H1 (cell line): ENCODE results near the gene CENPVL1. TPM values are rescaled to one million over a fixed set of nuclear protein-coding genes. Genes with fewer than 3 reads are reported as not detected.

Experiments used
- CTCF ChIA-PET: fragments of 300-600 bp; sonication (Branson Sonifier 250); formaldehyde crosslinking; loops from one replicate; lab custom pipeline; 2021; ENCODE audit not compliant: partially characterized antibody; lab: Charles Lee
- POLR2A ChIA-PET: fragments of 300-600 bp; sonication (Branson Sonifier 250); formaldehyde crosslinking; loops from one replicate; lab custom pipeline; 2021; ENCODE audit warnings: inconsistent platforms; ENCODE audit not compliant: partially characterized antibody; lab: Charles Lee
- DNase-seq, 2 experiments: peaks; one replicate each; pipeline versions ENCODE4 v3.0.0 to v3.0.0-alpha.2; 2010 to 2022; ENCODE audit warnings: low spot score in 2 of 2, low read depth in 1 of 2, mixed read lengths in 1 of 2
- FAIRE-seq: peaks from 2 replicates; lab custom pipeline; 2011; peaks lifted over from hg19 to GRCh38; lab: Jason Lieb, UNC
- H2AFZ ChIP-seq: 2 replicates; pipeline ENCODE4 v1.8.1; 2012; ENCODE audit warnings: low read length, inconsistent platforms
- H2AK5ac ChIP-seq: 2 replicates; pipeline ENCODE4 v1.6.1; 2013; ENCODE audit warnings: low read depth, low read length
- H2BK120ac ChIP-seq: replicated peaks from 2 replicates; pipeline ENCODE3; 2013; ENCODE audit warnings: low read depth, low read length, inconsistent platforms
- H2BK12ac ChIP-seq: 2 replicates; pipeline ENCODE4 v1.6.1; 2013; ENCODE audit warnings: low read depth, low read length
- H2BK15ac ChIP-seq: 2 replicates; pipeline ENCODE4 v1.6.1; 2013; ENCODE audit warnings: low read length
- H2BK20ac ChIP-seq: 2 replicates; pipeline ENCODE4 v1.6.1; 2013; ENCODE audit warnings: low read length
- H2BK5ac ChIP-seq: 2 replicates; pipeline ENCODE4 v1.6.1; 2013; ENCODE audit warnings: low read depth, low read length
- H3K14ac ChIP-seq: 2 replicates; pipeline ENCODE4 v1.6.1; 2013; ENCODE audit warnings: inconsistent platforms; ENCODE audit not compliant: insufficient read length
- H3K18ac ChIP-seq: 2 replicates; pipeline ENCODE4 v1.6.1; 2013; ENCODE audit warnings: low read length; ENCODE audit errors: extremely low read depth
- H3K23ac ChIP-seq: 2 replicates; pipeline ENCODE4 v1.6.1; 2013; ENCODE audit warnings: inconsistent platforms; ENCODE audit not compliant: insufficient read length
- H3K23me2 ChIP-seq: 2 replicates; pipeline ENCODE4 v1.6.1; 2013; ENCODE audit warnings: low read depth, low read length
- H3K27ac ChIP-seq: 2 replicates; pipeline ENCODE4 v1.6.1; 2011; ENCODE audit warnings: low read depth, low read length, inconsistent platforms
- H3K27me3 ChIP-seq, 4 experiments: replicated peaks in 1 of 4; 1 replicate in 1 of 4; 2 replicates in 3 of 4; pipeline versions ENCODE4 v1.6.1 to v1.8.1; 2011 to 2013; ENCODE audit warnings: low read length in 3 of 4, mild to moderate bottlenecking in 3 of 4, inconsistent platforms in 2 of 4, mixed read lengths in 2 of 4, moderate library complexity in 1 of 4; ENCODE audit not compliant: control insufficient read depth in 3 of 4, insufficient read depth in 3 of 4; ENCODE audit errors: extremely low read depth in 1 of 4
- H3K36me3 ChIP-seq, 4 experiments: 2 replicates each; pipeline versions ENCODE4 v1.6.1 to v1.8.1; 2011 to 2013; ENCODE audit warnings: mild to moderate bottlenecking in 4 of 4, low read length in 3 of 4, moderate library complexity in 2 of 4, control low read depth in 1 of 4, inconsistent platforms in 1 of 4; ENCODE audit not compliant: insufficient read depth in 4 of 4, control insufficient read depth in 2 of 4
- H3K4ac ChIP-seq: replicated peaks from 2 replicates; pipeline ENCODE3; 2013; ENCODE audit warnings: low read length, low read depth, mixed read lengths, inconsistent platforms; ENCODE audit not compliant: insufficient read length
- H3K4me1 ChIP-seq, 4 experiments: replicated peaks in 1 of 4; 1 replicate in 1 of 4; 2 replicates in 3 of 4; pipeline versions ENCODE4 v1.6.1 to v1.8.1; 2011 to 2013; ENCODE audit warnings: low read length in 3 of 4, inconsistent platforms in 2 of 4, mixed read lengths in 1 of 4; ENCODE audit not compliant: insufficient read depth in 4 of 4, control insufficient read depth in 3 of 4
- H3K4me2 ChIP-seq, 2 experiments: 2 replicates each; pipeline versions ENCODE4 v1.6.1 to v1.8.1; 2011 to 2013; ENCODE audit warnings: low read depth in 2 of 2, low read length in 2 of 2, control low read depth in 1 of 2, inconsistent platforms in 1 of 2, mild to moderate bottlenecking in 1 of 2; ENCODE audit not compliant: insufficient read depth in 1 of 2
- H3K4me3 ChIP-seq, 4 experiments: fragments of 200-600, 300-600 bp in 1 of 4; sonication (generic), shearing (Covaris generic), sonication (Bioruptor Twin) in 1 of 4; 2 replicates each; pipeline versions ENCODE4 v1.5.1 to v1.8.1; 2011 to 2016; ENCODE audit warnings: low read length in 4 of 4, low read depth in 3 of 4, control low read depth in 2 of 4, inconsistent platforms in 2 of 4, mild to moderate bottlenecking in 2 of 4, mixed read lengths in 1 of 4, moderate library complexity in 1 of 4; ENCODE audit not compliant: insufficient read depth in 2 of 4; ENCODE audit errors: extremely low read depth in 1 of 4
- H3K56ac ChIP-seq: replicated peaks from 2 replicates; pipeline ENCODE3; 2013; ENCODE audit warnings: low read depth, mild to moderate bottlenecking, mixed read lengths, low read length, inconsistent platforms; ENCODE audit not compliant: insufficient read length
- H3K79me1 ChIP-seq: 2 replicates; pipeline ENCODE4 v1.6.1; 2013; ENCODE audit warnings: low read depth, low read length, control low read depth
- H3K79me2 ChIP-seq, 2 experiments: 2 replicates each; pipeline versions ENCODE4 v1.6.1 to v1.8.1; 2012 to 2013; ENCODE audit warnings: low read length in 2 of 2, mild to moderate bottlenecking in 2 of 2, inconsistent platforms in 1 of 2; ENCODE audit not compliant: insufficient read depth in 2 of 2, control insufficient read depth in 1 of 2
- H3K9ac ChIP-seq, 4 experiments: replicated peaks in 1 of 4; 1 replicate in 1 of 4; 2 replicates in 3 of 4; pipeline versions ENCODE4 v1.6.1 to v1.8.1; 2011 to 2013; ENCODE audit warnings: low read depth in 3 of 4, low read length in 3 of 4, control low read depth in 2 of 4, mild to moderate bottlenecking in 2 of 4, moderate library complexity in 2 of 4, inconsistent platforms in 1 of 4; ENCODE audit errors: extremely low read depth in 1 of 4
- H3K9me3 ChIP-seq, 2 experiments: 2 replicates each; pipeline versions ENCODE4 v1.6.1 to v1.8.1; 2012 to 2013; ENCODE audit warnings: mild to moderate bottlenecking in 2 of 2, moderate library complexity in 2 of 2, control low read depth in 1 of 2, inconsistent platforms in 1 of 2, low read depth in 1 of 2, low read length in 1 of 2, mixed read lengths in 1 of 2; ENCODE audit not compliant: insufficient read depth in 2 of 2
- H4K20me1 ChIP-seq, 2 experiments: replicated peaks in 1 of 2; 2 replicates each; pipeline versions ENCODE3 to v1.8.1; 2011 to 2013; ENCODE audit warnings: inconsistent platforms in 2 of 2, low read length in 2 of 2, mild to moderate bottlenecking in 1 of 2; ENCODE audit not compliant: insufficient read depth in 2 of 2, control insufficient read depth in 1 of 2
- H4K5ac ChIP-seq: 2 replicates; pipeline ENCODE4 v1.6.1; 2013; ENCODE audit warnings: low read length, low read depth, mixed read lengths, inconsistent platforms; ENCODE audit not compliant: insufficient read length
- H4K8ac ChIP-seq: 2 replicates; pipeline ENCODE4 v1.8.0; 2013; ENCODE audit warnings: mild to moderate bottlenecking, moderate library complexity, low read length, inconsistent platforms; ENCODE audit not compliant: insufficient read depth; ENCODE audit errors: extremely low read depth
- H4K91ac ChIP-seq: replicated peaks from 2 replicates; pipeline ENCODE3; 2013; ENCODE audit warnings: low read length, mixed read lengths, inconsistent platforms; ENCODE audit not compliant: insufficient read length
- ATF2 ChIP-seq: IDR thresholded peaks from 2 replicates; pipeline ENCODE4 v1.6.1; 2012; ENCODE audit warnings: low read length, inconsistent platforms
- FOSL1 ChIP-seq: IDR thresholded peaks from 2 replicates; pipeline ENCODE4 v1.6.1; 2011; ENCODE audit warnings: mild to moderate bottlenecking, low read depth, low read length, moderate library complexity; ENCODE audit not compliant: insufficient read depth
- HDAC2 ChIP-seq, 2 experiments: fragments of 300-600 bp in 1 of 2; sonication (generic) in 1 of 2; IDR thresholded peaks; 2 replicates each; pipeline ENCODE4 v1.6.1; 2011 to 2012; ENCODE audit warnings: low read depth in 2 of 2, low read length in 2 of 2, mild to moderate bottlenecking in 2 of 2, moderate library complexity in 2 of 2, borderline replicate concordance in 1 of 2, inconsistent platforms in 1 of 2
- POU5F1 ChIP-seq: IDR thresholded peaks from 2 replicates; pipeline ENCODE4 v1.6.1; 2011; ENCODE audit warnings: low read depth, mild to moderate bottlenecking, low read length, moderate library complexity
- polyA plus RNA-seq, 7 experiments: library from polyadenylated mRNA; depleted of rRNA in 3 of 7; stranded (reverse) in 5 of 7; unstranded in 2 of 7; fragments of >200 nt in 5 of 7; fragments of 200-250 nt in 2 of 7; gene quantifications; 1 replicate in 5 of 7; 2 replicates in 1 of 7; 4 replicates in 1 of 7; pipeline versions ENCODE4 v1.2.1 to v1.2.3, GENCODE V29; 2011 to 2013; ENCODE audit warnings: missing spikeins in 2 of 7, mixed read lengths in 2 of 7
- total RNA-seq: library from RNA; stranded (reverse); fragmentation: NEBNext Ultra II Directional; extraction: Animal tissue kit (Norgen Biotek cat#: 25700); gene quantifications from 2 replicates; pipeline ENCODE4 v1.2.1, GENCODE V29; 2021

The CENPVL1 gene
- total and polyA plus RNA-seq, 2 of the 8 experiments (the other 6 are each of a cell fraction or from before 2014, with no cell fraction given), result 3.2 to 8.0 TPM

GRCh38 chrX:51747671-51748070 lies 37.4 kb downstream of the CENPVL1 start:
- H4K5ac ChIP-seq, result no peak overlapping the region
- TF ChIP-seq POU5F1, result no peak
- TF ChIP-seq HDAC2 (IDR thresholded peaks at IDR 0.05; ENCODE audit: borderline replicate concordance in 1 of 2, low read depth in 2 of 2, low read length in 2 of 2), result no peak
- TF ChIP-seq FOSL1, result no peak
- TF ChIP-seq ATF2, result no peak
- no peak overlapping the region for H2BK12ac ChIP-seq
- POLR2A ChIA-PET, result interaction anchor here (0.5 to 0.6 kb wide), 2 partner anchors 11 to 41 kb away, joined by 3 read pairs; no protein-coding TSS in a partner anchor
- H2BK120ac ChIP-seq, result no peak overlapping the region
- H3K14ac ChIP-seq, result no peak overlapping the region
- no peak overlapping the region for H2BK15ac ChIP-seq
- H2BK20ac ChIP-seq, result no peak overlapping the region
- no peaks in the 10 kb centered on the region for H3K27me3 ChIP-seq
- no peak overlapping the region for H3K23ac ChIP-seq
- H3K9ac ChIP-seq, result no peak overlapping the region
- peaks cover 3% of the 10 kb centered on the region; the same call in 1 of the 2 replicates for H3K23me2 ChIP-seq
- no peak overlapping the region for H3K4me3 ChIP-seq
- H3K79me1 ChIP-seq, result no peaks in the 10 kb centered on the region
- H3K56ac ChIP-seq, result no peak overlapping the region
- no peak overlapping the region for H3K27ac ChIP-seq
- H3K18ac ChIP-seq, result no peak overlapping the region
- H3K36me3 ChIP-seq, result peaks cover 0 to 15% (median 0%) of the 10 kb centered on the region in 4 experiments; a peak in 2 of 8 replicates
- no peak overlapping the region for H2BK5ac ChIP-seq
- peaks cover 0 to 2% of the 10 kb centered on the region in 2 experiments for H4K20me1 ChIP-seq
- peaks cover 0 to 2% (median 0%) of the 10 kb centered on the region in 4 experiments; a peak in 2 of 7 replicates for H3K4me1 ChIP-seq
- no peak overlapping the region; a peak in 1 of 4 replicates for H3K4me2 ChIP-seq
- FAIRE-seq (no peak), DNase-seq (no peak)
- H4K8ac ChIP-seq, result no peak overlapping the region
- H2AK5ac ChIP-seq, result no peak overlapping the region
- H2AFZ ChIP-seq, result no peak overlapping the region
- no peak overlapping the region for H3K4ac ChIP-seq
- H3K9me3 ChIP-seq, result no peaks in the 10 kb centered on the region
- CTCF ChIA-PET, result no interaction called here
- H4K91ac ChIP-seq, result no peak overlapping the region
- H3K79me2 ChIP-seq, result peaks cover 0 to 29% of the 10 kb centered on the region in 2 experiments; a peak in 2 of 4 replicates
